PC-3 (cell line): Measurements from ENCODE around the gene OPA3. TPM values are rescaled to one million over a fixed set of nuclear protein-coding genes. Genes with fewer than 3 reads are reported as not detected.

ENCODE experiments used
- ATAC-seq: fragments of 200-7000 bp; cut with Tn5 transposase; 2 replicates; pipeline ENCODE4 v1.9.1; 2020; ENCODE audit warnings: mild to moderate bottlenecking, moderate library complexity
- BruUV-seq: library from RNA; stranded (reverse); fragments of 400-500 nt; replicated peaks from 2 replicates; lab custom pipeline; 2021; lab: Mats Ljungman, UMichigan
- CTCF ChIA-PET: fragments of 300-600 bp; sonication (Branson Sonifier 250); formaldehyde crosslinking; loops from one replicate; lab custom pipeline; 2022; ENCODE audit warnings: antibody characterized with exemption; lab: Charles Lee
- POLR2A ChIA-PET: fragments of 300-600 bp; sonication (Branson Sonifier 250); formaldehyde crosslinking; loops from one replicate; lab custom pipeline; 2022; ENCODE audit warnings: antibody characterized with exemption; ENCODE audit not compliant: unreplicated experiment; lab: Charles Lee
- DNase-seq: peaks from one replicate; pipeline ENCODE4 v3.0.0-alpha.2; 2015
- H2AFZ ChIP-seq: fragments of 300-600 bp; sonication (generic); 2 replicates; pipeline ENCODE4 v1.6.0; 2016; ENCODE audit warnings: antibody characterized with exemption, low read length
- H3F3A ChIP-seq: fragments of 300-600 bp; sonication (generic); one replicate; pipeline ENCODE4 v1.6.0; 2017; ENCODE audit warnings: antibody characterized with exemption, low read length, control low read depth, mild to moderate bottlenecking; ENCODE audit not compliant: unreplicated experiment
- H3K27ac ChIP-seq: fragments of 300-600 bp; sonication (generic); 2 replicates; pipeline ENCODE4 v1.5.1; 2016; ENCODE audit warnings: mild to moderate bottlenecking, low read length
- H3K27me3 ChIP-seq: fragments of 300-600 bp; sonication (generic); 2 replicates; pipeline ENCODE4 v1.6.1; 2016; ENCODE audit warnings: low read length, mixed read lengths
- H3K36me3 ChIP-seq: fragments of 300-600 bp; sonication (generic); 2 replicates; pipeline ENCODE4 v1.6.1; 2016; ENCODE audit warnings: low read depth, mixed run types, low read length, mixed read lengths
- H3K4me1 ChIP-seq: fragments of 300-600 bp; sonication (generic); 2 replicates; pipeline ENCODE4 v1.5.1; 2016; ENCODE audit warnings: low read length; ENCODE audit not compliant: insufficient read depth
- H3K4me2 ChIP-seq: fragments of 300-600 bp; sonication (generic); 2 replicates; pipeline ENCODE4 v1.6.0; 2016; ENCODE audit warnings: low read length
- H3K4me3 ChIP-seq: fragments of 300-600 bp; sonication (generic); 2 replicates; pipeline ENCODE4 v1.5.1; 2016; ENCODE audit warnings: mild to moderate bottlenecking, low read length, mixed read lengths
- H3K79me2 ChIP-seq: fragments of 300-600 bp; sonication (generic); 2 replicates; pipeline ENCODE4 v1.6.1; 2017; ENCODE audit warnings: low read length, mixed read lengths
- H3K9ac ChIP-seq: fragments of 300-600 bp; sonication (generic); 2 replicates; pipeline ENCODE4 v1.6.0; 2016; ENCODE audit warnings: mild to moderate bottlenecking, low read length
- H3K9me2 ChIP-seq: fragments of 300-600 bp; sonication (generic); replicated peaks from 2 replicates; pipeline ENCODE4 v1.6.1; 2016; ENCODE audit warnings: mixed run types, low read length, mixed read lengths
- H3K9me3 ChIP-seq: fragments of 300-600 bp; sonication (generic); 2 replicates; pipeline ENCODE4 v1.6.1; 2016; ENCODE audit warnings: low read length, mixed read lengths
- H4K20me1 ChIP-seq: fragments of 300-600 bp; sonication (generic); 2 replicates; pipeline ENCODE4 v1.6.1; 2016; ENCODE audit warnings: low read length, mixed read lengths
- CTCF ChIP-seq: fragments of 300-600 bp; sonication (generic); conservative IDR thresholded peaks from 2 replicates; pipeline ENCODE4 v1.5.1; 2017; ENCODE audit warnings: antibody characterized with exemption, low read depth, mild to moderate bottlenecking, low read length
- EZH2 ChIP-seq: fragments of 300-600 bp; sonication (generic); IDR thresholded peaks from one replicate; pipeline ENCODE4 v1.6.1; 2017; ENCODE audit warnings: antibody characterized with exemption, mild to moderate bottlenecking, low read length; ENCODE audit not compliant: unreplicated experiment
- EZH2phosphoT487 ChIP-seq: fragments of 300-600 bp; sonication (generic); IDR thresholded peaks from 2 replicates; pipeline ENCODE4 v1.6.1; 2018; ENCODE audit warnings: mild to moderate bottlenecking, antibody characterized with exemption, low read length, borderline replicate concordance
- intact Hi-C: fragments of 100-400 bp; cut with micrococcal nuclease; formaldehyde crosslinking; loops from 2 replicates; pipeline ENCODE4 v1.9.0; 2023
- total RNA-seq: library from RNA; depleted of rRNA; stranded (reverse); fragments of >200 nt; gene quantifications from 2 replicates; pipeline ENCODE4 v1.2.3, GENCODE V29; 2014

The OPA3 gene
- total RNA-seq, 1 experiment from 2014 or later = 9.4 TPM

- intact Hi-C loops = no loop called here
- Histone ChIP-seq H3K36me3 (no peaks in the 10 kb centered on the region; the same call in 1 of the 2 replicates), H3K79me2 (peaks cover 35% of the 10 kb centered on the region), H3F3A (peaks cover 3% of the 10 kb centered on the region), H3K4me2 (no peak overlapping the region), H3K9me2 (no peaks in the 10 kb centered on the region), H2AFZ (no peak overlapping the region), H3K27ac (no peak overlapping the region), H3K9me3 (no peaks in the 10 kb centered on the region), H4K20me1 (peaks cover 8% of the 10 kb centered on the region), H3K4me1 (peaks cover 19% of the 10 kb centered on the region), H3K9ac (no peak overlapping the region), H3K27me3 (no peaks in the 10 kb centered on the region), H3K4me3 (no peak overlapping the region)
- DNase-seq (no peak), ATAC-seq (no peak)
- ChIA-PET CTCF (no interaction called here), POLR2A (no interaction called here)
- no TSS peak for BruUV-seq
- TF ChIP-seq EZH2phosphoT487 (no peak), CTCF (no peak), EZH2 (no peak)
Observed at GRCh38 chr19:45517641-45518468, 66.7 kb downstream of the OPA3 start.

- BruUV-seq = no TSS peak
- H3K9me2 ChIP-seq = no peaks in the 10 kb centered on the region
- no peaks in the 10 kb centered on the region for H3F3A ChIP-seq
- no peak for ATAC-seq
- no peak overlapping the region for H3K4me2 ChIP-seq
- H3K27me3 ChIP-seq = no peaks in the 10 kb centered on the region
- CTCF ChIA-PET = no interaction called here
- POLR2A ChIA-PET = no interaction called here
- no peaks in the 10 kb centered on the region for H3K9me3 ChIP-seq
- peaks cover 40% of the 10 kb centered on the region for H3K79me2 ChIP-seq
- H4K20me1 ChIP-seq = peaks cover 8% of the 10 kb centered on the region
- DNase-seq = no peak
- TF ChIP-seq EZH2 = no peak
- TF ChIP-seq EZH2phosphoT487 = no peak
- TF ChIP-seq CTCF = no peak
- peaks cover 19% of the 10 kb centered on the region for H3K4me1 ChIP-seq
- no peak overlapping the region for H2AFZ ChIP-seq
- no peak overlapping the region for H3K4me3 ChIP-seq
- intact Hi-C loops = no loop called here
- H3K9ac ChIP-seq = no peak overlapping the region
- H3K27ac ChIP-seq = no peak overlapping the region
- no peaks in the 10 kb centered on the region; the same call in 1 of the 2 replicates for H3K36me3 ChIP-seq
Observed at GRCh38 chr19:45517238-45517637, 67.4 kb downstream of the OPA3 start.

GRCh38 chr19:45515807-45516401, 68.7 kb downstream of the OPA3 start:
- BruUV-seq = no TSS peak
- Histone ChIP-seq H3K4me3 (no peak overlapping the region), H3K4me1 (peaks cover 19% of the 10 kb centered on the region), H3K9me3 (no peaks in the 10 kb centered on the region), H3K27me3 (no peaks in the 10 kb centered on the region), H2AFZ (no peak overlapping the region), H3K9me2 (no peaks in the 10 kb centered on the region), H3F3A (no peaks in the 10 kb centered on the region), H3K9ac (no peak overlapping the region), H3K27ac (no peak overlapping the region), H3K36me3 (no peaks in the 10 kb centered on the region; the same call in 1 of the 2 replicates), H3K79me2 (peaks cover 54% of the 10 kb centered on the region), H4K20me1 (peaks cover 8% of the 10 kb centered on the region), H3K4me2 (no peak overlapping the region)
- no peak for TF ChIP-seq EZH2phosphoT487
- TF ChIP-seq EZH2 = no peak
- TF ChIP-seq CTCF = no peak
- ATAC-seq (no peak), DNase-seq (no peak)
- ChIA-PET CTCF (interaction anchor here (0.7 kb wide), 1 partner anchor 73 kb away, joined by 10 read pairs; no protein-coding TSS in a partner anchor), POLR2A (no interaction called here)
- intact Hi-C loops = no loop called here
